GM12875 (cell line): Measurements from ENCODE around the gene ATG5.
"Not testable (repeated sequence)": the region's sequence is repeated elsewhere in the genome, so short reads cannot be mapped to it uniquely, and the experiment has no call there.

Experiments
- H3K4me3 ChIP-seq: one replicate; pipeline ENCODE4 v1.5.1; 2011; ENCODE audit warnings: low read depth, low read length, control low read depth
- CTCF ChIP-seq: IDR thresholded peaks from 2 replicates; pipeline ENCODE4 v1.5.1; 2011; ENCODE audit warnings: low read depth, mild to moderate bottlenecking, control low read depth, inconsistent platforms, low read length, moderate library complexity, borderline replicate concordance; ENCODE audit not compliant: insufficient read depth

ATG5 gene

GRCh38 chr6:106275692-106276091 lies 49.9 kb downstream of the ATG5 start:
- H3K4me3 ChIP-seq: no peak overlapping the region
- TF ChIP-seq CTCF: no peak

GRCh38 chr6:106273087-106273486 lies 52.5 kb downstream of the ATG5 start:
- no peak for TF ChIP-seq CTCF
- no peak overlapping the region for H3K4me3 ChIP-seq

- TF ChIP-seq CTCF: no peak
- no peak overlapping the region for H3K4me3 ChIP-seq
These were observed 53.3 kb downstream of the ATG5 start for GRCh38 chr6:106272287-106272686.

- TF ChIP-seq CTCF: no peak
- no peak overlapping the region for H3K4me3 ChIP-seq
These were observed 55.1 kb downstream of the ATG5 start for GRCh38 chr6:106270414-106270813.

- not testable (repeated sequence) for H3K4me3 ChIP-seq
These were observed 56.2 kb downstream of the ATG5 start for GRCh38 chr6:106269268-106269919.

GRCh38 chr6:106268500-106268899 lies 57.1 kb downstream of the ATG5 start:
- H3K4me3 ChIP-seq: not testable (repeated sequence)

- not testable (repeated sequence) for H3K4me3 ChIP-seq
These were observed 61.1 kb downstream of the ATG5 start for GRCh38 chr6:106264433-106264832.

- H3K4me3 ChIP-seq: not testable (repeated sequence)
These were observed 65.8 kb downstream of the ATG5 start for GRCh38 chr6:106259748-106260147.

- no peak overlapping the region for H3K4me3 ChIP-seq
- no peak for TF ChIP-seq CTCF
These were observed 66.8 kb downstream of the ATG5 start for GRCh38 chr6:106258726-106259125.
